OCI-LY3 (cell line): ENCODE results near the gene TBC1D4.

Experiments
- EZH2phosphoT487 ChIP-seq: fragments of 200-600 bp; shearing (Covaris generic); IDR thresholded peaks from 2 replicates; pipeline ENCODE4 v1.6.1; 2018; ENCODE audit warnings: antibody characterized with exemption, mixed run types, low read depth
- TF ChIP-seq, protein P1 (sequence below): fragments of 200-600, 300-600 bp; sonication (generic); IDR thresholded peaks from 2 replicates; pipeline ENCODE4 v1.5.1; 2014; ENCODE audit warnings: antibody characterized with exemption, low read length, low read depth

DNA sequence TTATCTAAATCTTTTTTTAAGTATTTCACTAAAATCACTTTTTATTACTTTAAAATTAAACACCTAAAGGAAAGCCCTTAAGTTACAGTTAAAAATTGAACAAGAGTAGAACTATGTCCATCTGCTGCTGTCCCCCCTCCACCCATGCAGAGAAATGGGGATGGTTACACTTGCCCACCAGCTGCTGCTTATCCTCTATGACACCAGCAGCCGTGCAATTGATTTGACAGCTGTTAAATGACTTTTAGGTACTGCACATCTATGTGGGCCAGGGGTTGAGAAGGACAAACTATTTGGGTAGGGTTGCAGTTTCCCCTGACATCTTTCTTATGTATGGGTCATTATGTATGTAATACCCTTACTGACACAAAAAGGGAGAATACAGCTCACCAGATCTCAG is 77.2 kb downstream of the TBC1D4 start:
- TF ChIP-seq, protein P1, sequence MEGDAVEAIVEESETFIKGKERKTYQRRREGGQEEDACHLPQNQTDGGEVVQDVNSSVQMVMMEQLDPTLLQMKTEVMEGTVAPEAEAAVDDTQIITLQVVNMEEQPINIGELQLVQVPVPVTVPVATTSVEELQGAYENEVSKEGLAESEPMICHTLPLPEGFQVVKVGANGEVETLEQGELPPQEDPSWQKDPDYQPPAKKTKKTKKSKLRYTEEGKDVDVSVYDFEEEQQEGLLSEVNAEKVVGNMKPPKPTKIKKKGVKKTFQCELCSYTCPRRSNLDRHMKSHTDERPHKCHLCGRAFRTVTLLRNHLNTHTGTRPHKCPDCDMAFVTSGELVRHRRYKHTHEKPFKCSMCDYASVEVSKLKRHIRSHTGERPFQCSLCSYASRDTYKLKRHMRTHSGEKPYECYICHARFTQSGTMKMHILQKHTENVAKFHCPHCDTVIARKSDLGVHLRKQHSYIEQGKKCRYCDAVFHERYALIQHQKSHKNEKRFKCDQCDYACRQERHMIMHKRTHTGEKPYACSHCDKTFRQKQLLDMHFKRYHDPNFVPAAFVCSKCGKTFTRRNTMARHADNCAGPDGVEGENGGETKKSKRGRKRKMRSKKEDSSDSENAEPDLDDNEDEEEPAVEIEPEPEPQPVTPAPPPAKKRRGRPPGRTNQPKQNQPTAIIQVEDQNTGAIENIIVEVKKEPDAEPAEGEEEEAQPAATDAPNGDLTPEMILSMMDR: no peak
- no peak for TF ChIP-seq EZH2phosphoT487
